ENCODE data around the gene MAST4.

DNA sequence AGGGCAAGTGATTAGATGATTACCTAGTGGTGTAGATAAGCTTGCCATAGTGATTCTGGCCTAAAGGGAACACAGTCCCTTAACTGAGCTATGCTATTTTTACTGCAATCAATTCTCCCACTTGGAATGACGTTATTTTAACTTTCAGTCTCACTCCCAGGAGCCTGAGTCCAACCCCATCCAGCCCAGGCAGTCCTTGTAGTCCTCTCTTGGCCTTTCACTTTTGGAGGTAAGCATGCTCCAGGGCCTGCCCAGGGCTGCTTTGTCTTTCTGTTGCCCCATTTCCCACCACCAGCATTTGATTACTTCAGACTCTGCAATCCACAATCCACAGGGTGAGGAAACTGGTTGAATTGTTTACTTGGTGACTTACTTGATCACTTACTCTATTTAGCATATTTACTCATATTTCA is 367.4 kb downstream of the MAST4 start:
- TF ChIP-seq, protein P1, sequence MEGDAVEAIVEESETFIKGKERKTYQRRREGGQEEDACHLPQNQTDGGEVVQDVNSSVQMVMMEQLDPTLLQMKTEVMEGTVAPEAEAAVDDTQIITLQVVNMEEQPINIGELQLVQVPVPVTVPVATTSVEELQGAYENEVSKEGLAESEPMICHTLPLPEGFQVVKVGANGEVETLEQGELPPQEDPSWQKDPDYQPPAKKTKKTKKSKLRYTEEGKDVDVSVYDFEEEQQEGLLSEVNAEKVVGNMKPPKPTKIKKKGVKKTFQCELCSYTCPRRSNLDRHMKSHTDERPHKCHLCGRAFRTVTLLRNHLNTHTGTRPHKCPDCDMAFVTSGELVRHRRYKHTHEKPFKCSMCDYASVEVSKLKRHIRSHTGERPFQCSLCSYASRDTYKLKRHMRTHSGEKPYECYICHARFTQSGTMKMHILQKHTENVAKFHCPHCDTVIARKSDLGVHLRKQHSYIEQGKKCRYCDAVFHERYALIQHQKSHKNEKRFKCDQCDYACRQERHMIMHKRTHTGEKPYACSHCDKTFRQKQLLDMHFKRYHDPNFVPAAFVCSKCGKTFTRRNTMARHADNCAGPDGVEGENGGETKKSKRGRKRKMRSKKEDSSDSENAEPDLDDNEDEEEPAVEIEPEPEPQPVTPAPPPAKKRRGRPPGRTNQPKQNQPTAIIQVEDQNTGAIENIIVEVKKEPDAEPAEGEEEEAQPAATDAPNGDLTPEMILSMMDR (IDR thresholded peaks at IDR 0.05; ENCODE audit: insufficient read depth, low read depth, low read length): no peak
- TF ChIP-seq EZH2 (IDR thresholded peaks at IDR 0.05; ENCODE audit: insufficient read depth, low read length): no peak
